Spleen (tissue), 11 donors: ENCODE measurements around the gene PDE6G. TPM values are rescaled to one million over a fixed set of nuclear protein-coding genes. Genes with fewer than 3 reads are reported as not detected.

Experiments used
- DNase-seq: peaks from one replicate; pipeline ENCODE4 v3.0.0-alpha.2; 2020
- H3K27ac ChIP-seq, 8 donors: fragments of 200-600 bp; sonication (generic) in 7 of 8; 1 replicate in 4 of 8; 2 replicates in 4 of 8; pipeline versions ENCODE4 v1.5.0 to v1.8.0; 2016 to 2021; ENCODE audit warnings: inconsistent platforms in 4 of 8, mild to moderate bottlenecking in 4 of 8, moderate library complexity in 1 of 8
- H3K27me3 ChIP-seq, 7 donors: fragments of 200-600 bp; sonication (generic) in 6 of 7; replicated peaks in 1 of 7; 1 replicate in 4 of 7; 2 replicates in 3 of 7; pipeline versions ENCODE4 v1.5.0 to v1.8.0; 2016 to 2021; ENCODE audit warnings: inconsistent platforms in 3 of 7, mild to moderate bottlenecking in 1 of 7
- H3K36me3 ChIP-seq, 6 donors: fragments of 200-600 bp; sonication (generic) in 5 of 6; 1 replicate in 4 of 6; 2 replicates in 2 of 6; pipeline versions ENCODE4 v1.5.0 to v1.8.0; 2016 to 2021; ENCODE audit warnings: inconsistent platforms in 2 of 6
- H3K4me1 ChIP-seq, 6 donors: fragments of 200-600 bp; sonication (generic) in 5 of 6; 1 replicate in 3 of 6; 2 replicates in 3 of 6; pipeline versions ENCODE4 v1.5.0 to v1.8.0; 2016 to 2021; ENCODE audit warnings: inconsistent platforms in 3 of 6
- H3K4me3 ChIP-seq, 8 donors: fragments of 200-600 bp; sonication (generic) in 7 of 8; 1 replicate in 4 of 8; 2 replicates in 4 of 8; pipeline versions ENCODE4 v1.5.0 to v1.8.0; 2016 to 2021; ENCODE audit warnings: inconsistent platforms in 4 of 8, mild to moderate bottlenecking in 4 of 8, moderate library complexity in 2 of 8
- H3K9me3 ChIP-seq, 8 donors: fragments of 200-600 bp; sonication (generic) in 7 of 8; 1 replicate in 4 of 8; 2 replicates in 4 of 8; pipeline versions ENCODE4 v1.5.0 to v1.8.0; 2016 to 2021; ENCODE audit warnings: inconsistent platforms in 4 of 8
- POLR2A ChIP-seq, 3 donors: fragments of 450-650 bp; IDR thresholded peaks; one replicate each; pipeline ENCODE4 v1.5.1; 2017; ENCODE audit warnings: antibody characterized with exemption in 3 of 3, mild to moderate bottlenecking in 1 of 3
- POLR2AphosphoS5 ChIP-seq, 3 donors: sonication (generic); formaldehyde crosslinking; IDR thresholded peaks; one replicate each; pipeline ENCODE4 v1.5.1; 2017; ENCODE audit warnings: antibody characterized with exemption in 3 of 3
- WGBS, 5 donors: extraction: QIAGEN DNeasy Blood & Tissue Kit in 3 of 5; methylation state at CpG; one replicate each; pipeline versions ENCODE4 v1.1.5 to v1.1.7; 2013 to 2018; 5-methylcytosine and 5-hydroxymethylcytosine counted together
- intact Hi-C: fragments of 100-400 bp; cut with DNase I; formaldehyde crosslinking; loops from one replicate; pipeline ENCODE4 v1.15.0; 2023; ENCODE audit warnings: low total_unique reads
- polyA plus RNA-seq, 3 donors: library from polyadenylated mRNA; stranded (reverse); fragments of 200-250 nt; gene quantifications; one replicate each; pipeline ENCODE4 v1.2.1, GENCODE V29; 2013
- total RNA-seq, 7 donors: library from RNA; depleted of rRNA in 3 of 7; stranded (reverse); fragments of >200 nt in 3 of 7; fragmentation: NEBNext Ultra II Directional in 4 of 7; extraction: Animal tissue kit (Norgen Biotek cat#: 25700) in 4 of 7; gene quantifications; one replicate each; pipeline versions ENCODE4 v1.1.0 to v1.2.1, GENCODE V29; 2016 to 2021
- TF ChIP-seq, protein P1 (sequence below), 11 experiments: fragments of 200-600 bp in 7 of 11; fragments of 450-650 bp in 4 of 11; sonication (generic) in 4 of 11; IDR thresholded peaks in 8 of 11; conservative IDR thresholded peaks in 3 of 11; 1 replicate in 7 of 11; 2 replicates in 4 of 11; pipeline versions ENCODE4 v1.4.0 to v1.8.0; 2016 to 2021; ENCODE audit warnings: antibody characterized with exemption in 11 of 11, inconsistent platforms in 4 of 11, mild to moderate bottlenecking in 1 of 11
- donor health status: healthy with polysubstance abuse.
- donor health status: DM: no; HTN: no; CAD: no; lungs with moderate emphysema.
- donor health status: DM: no; HTN: no; CAD: no.
- donor health status: Bipolar disorder and iron deficiency.
- donor health status: healthy.
- donor health status: DM: no; HTN: no; CAD: no.
- donor health status: DM: yes; HTN: yes; CAD: no.

Gene PDE6G
- total and polyA plus RNA-seq, 10 donors: 6.7 to 27.0 (median 19.4) TPM

- Histone ChIP-seq H3K4me1 (peaks cover 19 to 60% (median 39%) of the 10 kb centered on the region in 6 donors), H3K36me3 (peaks cover 0 to 65% (median 38%) of the 10 kb centered on the region in 6 donors), H3K27me3 (no peaks in the 10 kb centered on the region), H3K9me3 (no peaks in the 10 kb centered on the region), H3K4me3 (peak overlapping the region; percentile 89 to 100 (median 98)), H3K27ac (peak overlapping the region; percentile 48 to 95 (median 88))
- 0 to 1% (median 0%) methylated on average over 11 to 37 of the region's 37 CpGs for WGBS, 5 donors
- no peak for TF ChIP-seq POLR2AphosphoS5 (IDR thresholded peaks at IDR 0.05)
- TF ChIP-seq, protein P1, sequence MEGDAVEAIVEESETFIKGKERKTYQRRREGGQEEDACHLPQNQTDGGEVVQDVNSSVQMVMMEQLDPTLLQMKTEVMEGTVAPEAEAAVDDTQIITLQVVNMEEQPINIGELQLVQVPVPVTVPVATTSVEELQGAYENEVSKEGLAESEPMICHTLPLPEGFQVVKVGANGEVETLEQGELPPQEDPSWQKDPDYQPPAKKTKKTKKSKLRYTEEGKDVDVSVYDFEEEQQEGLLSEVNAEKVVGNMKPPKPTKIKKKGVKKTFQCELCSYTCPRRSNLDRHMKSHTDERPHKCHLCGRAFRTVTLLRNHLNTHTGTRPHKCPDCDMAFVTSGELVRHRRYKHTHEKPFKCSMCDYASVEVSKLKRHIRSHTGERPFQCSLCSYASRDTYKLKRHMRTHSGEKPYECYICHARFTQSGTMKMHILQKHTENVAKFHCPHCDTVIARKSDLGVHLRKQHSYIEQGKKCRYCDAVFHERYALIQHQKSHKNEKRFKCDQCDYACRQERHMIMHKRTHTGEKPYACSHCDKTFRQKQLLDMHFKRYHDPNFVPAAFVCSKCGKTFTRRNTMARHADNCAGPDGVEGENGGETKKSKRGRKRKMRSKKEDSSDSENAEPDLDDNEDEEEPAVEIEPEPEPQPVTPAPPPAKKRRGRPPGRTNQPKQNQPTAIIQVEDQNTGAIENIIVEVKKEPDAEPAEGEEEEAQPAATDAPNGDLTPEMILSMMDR (IDR thresholded peaks at IDR 0.05 in 8 of 11, conservative IDR thresholded peaks at IDR 0.05 in 3 of 11): no peak
- TF ChIP-seq POLR2A (IDR thresholded peaks at IDR 0.05): no peak
- no peak for DNase-seq
- intact Hi-C loops: no loop called here
Measured at GRCh38 chr17:81683208-81683583, 26.9 kb upstream of the PDE6G start.

- Histone ChIP-seq H3K9me3 (no peaks in the 10 kb centered on the region), H3K27me3 (no peaks in the 10 kb centered on the region), H3K27ac (peak overlapping the region in 6 of 8 donors; percentile 77 to 95 (median 90)), H3K4me1 (peaks cover 19 to 58% (median 39%) of the 10 kb centered on the region in 6 donors), H3K4me3 (peak overlapping the region; percentile 89 to 100 (median 98)), H3K36me3 (peaks cover 0 to 60% (median 32%) of the 10 kb centered on the region in 6 donors)
- intact Hi-C loops: no loop called here
- TF ChIP-seq POLR2A (IDR thresholded peaks at IDR 0.05): no peak
- TF ChIP-seq, protein P1 (IDR thresholded peaks at IDR 0.05 in 8 of 11, conservative IDR thresholded peaks at IDR 0.05 in 3 of 11): no peak
- no peak for TF ChIP-seq POLR2AphosphoS5 (IDR thresholded peaks at IDR 0.05)
- WGBS, 5 donors: 41 to 49% (median 44%) methylated on average over 19 of the region's 19 CpGs
- DNase-seq: no peak
Measured at GRCh38 chr17:81682565-81683207, 26.3 kb upstream of the PDE6G start.

DNA sequence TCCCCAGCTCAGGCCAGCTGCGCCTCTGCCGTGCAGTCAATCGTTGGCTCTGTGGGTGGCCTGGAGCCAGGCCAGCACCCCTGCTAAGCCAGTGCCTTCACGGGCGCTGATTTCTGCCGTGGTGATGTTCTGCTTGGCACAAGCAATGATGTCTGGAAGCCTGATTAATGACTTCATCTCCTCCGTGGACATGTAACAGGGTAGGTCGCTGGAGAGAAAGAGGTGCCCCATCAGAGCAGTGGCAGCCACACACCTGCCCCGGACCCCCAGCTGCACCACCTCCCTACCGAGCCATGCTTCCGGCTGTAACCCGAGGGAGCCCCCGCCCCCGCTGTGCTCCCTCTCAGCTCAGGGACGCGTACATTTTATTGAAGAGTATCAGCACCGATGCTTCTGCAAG lies 25.3 kb upstream of the PDE6G start:
- H3K9me3 ChIP-seq: no peaks in the 10 kb centered on the region
- H3K36me3 ChIP-seq: peaks cover 0 to 50% (median 22%) of the 10 kb centered on the region in 6 donors
- no peaks in the 10 kb centered on the region for H3K27me3 ChIP-seq
- no peak for TF ChIP-seq POLR2A (IDR thresholded peaks at IDR 0.05)
- no peak for TF ChIP-seq POLR2AphosphoS5 (IDR thresholded peaks at IDR 0.05)
- TF ChIP-seq, protein P1 (IDR thresholded peaks at IDR 0.05 in 8 of 11, conservative IDR thresholded peaks at IDR 0.05 in 3 of 11): no peak
- H3K4me1 ChIP-seq: peaks cover 19 to 50% (median 36%) of the 10 kb centered on the region in 6 donors
- intact Hi-C loops: no loop called here
- H3K27ac ChIP-seq: no peak overlapping the region
- H3K4me3 ChIP-seq: no peak overlapping the region
- no peak for DNase-seq
- 84 to 91% (median 89%) methylated on average over 16 to 17 of the region's 17 CpGs for WGBS, 5 donors

DNA sequence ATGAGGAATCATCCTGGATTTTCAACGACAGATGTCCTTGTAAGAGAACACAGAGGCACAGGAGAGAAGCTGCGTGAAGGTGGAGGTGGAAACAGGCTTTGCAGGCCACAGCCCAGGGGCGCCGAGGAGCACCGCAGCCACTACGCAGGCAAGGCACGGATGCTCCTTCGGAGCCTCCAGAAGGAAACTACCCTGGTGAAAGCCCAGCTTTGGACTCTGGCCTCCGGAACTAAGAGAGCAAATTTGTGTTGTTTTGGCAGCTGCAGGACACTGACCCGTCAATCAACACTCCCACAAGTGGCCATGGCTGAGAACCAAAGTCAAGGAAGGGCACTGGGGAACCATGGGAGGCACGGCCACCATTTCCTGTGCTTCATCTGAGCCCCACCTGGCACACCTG lies 23.8 kb upstream of the PDE6G start:
- H3K4me3 ChIP-seq: no peak overlapping the region
- 87 to 96% (median 91%) methylated on average over 11 of the region's 11 CpGs for WGBS, 5 donors
- intact Hi-C loops: no loop called here

More for the DNA sequence above, 23.8 kb upstream of the PDE6G start:
- H3K9me3 ChIP-seq: no peaks in the 10 kb centered on the region
- no peak for TF ChIP-seq POLR2A (IDR thresholded peaks at IDR 0.05)
- H3K27me3 ChIP-seq: no peaks in the 10 kb centered on the region
- DNase-seq: no peak
- no peak overlapping the region for H3K27ac ChIP-seq
- H3K36me3 ChIP-seq: peaks cover 0 to 39% (median 13%) of the 10 kb centered on the region in 6 donors
- peaks cover 14 to 50% (median 29%) of the 10 kb centered on the region in 6 donors for H3K4me1 ChIP-seq
